ENCODE measurements around the gene RESP18. TPM values are rescaled to one million over a fixed set of nuclear protein-coding genes. Genes with fewer than 3 reads are reported as not detected.
A peak's percentile ranks its signal among the peaks of the same experiment; 100 is the strongest.
"Not testable (repeated sequence)": the region's sequence is repeated elsewhere in the genome, so short reads cannot be mapped to it uniquely, and the experiment has no call there.

Gene RESP18
- total RNA-seq, 1 experiment from 2014 or later: not detected

DNA sequence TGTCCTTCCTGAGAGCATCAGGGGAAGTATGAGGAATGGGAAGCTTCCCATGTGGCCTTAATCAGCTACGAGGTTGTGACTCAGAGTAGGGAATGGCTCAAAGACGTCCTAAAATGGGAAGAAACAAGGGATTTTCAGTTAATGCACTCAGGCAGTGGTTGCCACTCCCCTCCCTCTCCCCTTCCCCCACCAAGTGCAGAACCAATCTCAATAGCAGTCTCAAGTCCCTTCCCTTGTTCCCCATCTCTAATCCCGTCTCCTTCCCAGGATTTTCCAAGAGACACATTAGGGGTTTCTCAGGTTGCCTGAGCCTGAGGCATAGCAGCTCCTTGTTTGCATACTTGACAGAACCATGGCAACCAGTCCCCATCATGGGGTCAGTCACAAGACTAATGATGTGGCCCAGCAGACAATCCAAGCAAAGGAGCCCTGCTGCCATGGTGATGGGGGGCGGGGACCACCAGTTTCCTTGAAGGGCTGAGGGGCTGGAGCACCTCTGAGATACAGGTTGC is 18.2 kb upstream of the RESP18 start:
- H3K9me3 ChIP-seq (replicated peaks): no peaks in the 10 kb centered on the region
- no peak overlapping the region for H3K4me3 ChIP-seq
- H3K27ac ChIP-seq: no peak overlapping the region
- H3K4me1 ChIP-seq (replicated peaks): no peaks in the 10 kb centered on the region
- H3K36me3 ChIP-seq: no peaks in the 10 kb centered on the region
- DNase-seq (ENCODE audit: low read depth in 1 of 2, low spot score in 2 of 2): no peak
- H3K27me3 ChIP-seq (replicated peaks): peaks cover 8% of the 10 kb centered on the region; the same call in 1 of the 2 replicates

DNA sequence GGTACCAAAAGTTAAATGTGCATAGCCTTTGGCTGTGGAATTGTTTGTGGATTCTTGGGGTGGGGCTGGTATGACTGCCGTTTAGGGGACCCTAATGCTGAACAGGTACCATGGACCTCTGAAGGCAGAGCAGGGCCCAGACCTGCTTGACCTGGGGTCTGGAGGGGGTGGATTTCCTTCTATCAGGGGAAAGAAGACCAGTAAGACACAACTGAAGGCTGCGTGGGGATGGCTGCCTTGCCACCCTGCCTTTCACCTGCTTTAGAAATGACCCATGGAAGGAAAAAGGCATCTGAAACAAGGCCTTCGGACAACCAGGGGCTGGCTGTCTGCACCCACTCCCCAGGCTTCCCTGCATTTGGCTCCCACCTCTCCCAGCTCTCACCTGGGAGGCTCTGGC is 17.7 kb upstream of the RESP18 start:
- Histone ChIP-seq H3K9me3 (replicated peaks) (no peaks in the 10 kb centered on the region), H3K27ac (no peak overlapping the region), H3K36me3 (no peaks in the 10 kb centered on the region), H3K4me3 (no peak overlapping the region), H3K27me3 (replicated peaks) (peaks cover 7% of the 10 kb centered on the region; the same call in 1 of the 2 replicates), H3K4me1 (replicated peaks) (no peaks in the 10 kb centered on the region)
- no peak for DNase-seq (ENCODE audit: low read depth in 1 of 2, low spot score in 2 of 2)

DNA sequence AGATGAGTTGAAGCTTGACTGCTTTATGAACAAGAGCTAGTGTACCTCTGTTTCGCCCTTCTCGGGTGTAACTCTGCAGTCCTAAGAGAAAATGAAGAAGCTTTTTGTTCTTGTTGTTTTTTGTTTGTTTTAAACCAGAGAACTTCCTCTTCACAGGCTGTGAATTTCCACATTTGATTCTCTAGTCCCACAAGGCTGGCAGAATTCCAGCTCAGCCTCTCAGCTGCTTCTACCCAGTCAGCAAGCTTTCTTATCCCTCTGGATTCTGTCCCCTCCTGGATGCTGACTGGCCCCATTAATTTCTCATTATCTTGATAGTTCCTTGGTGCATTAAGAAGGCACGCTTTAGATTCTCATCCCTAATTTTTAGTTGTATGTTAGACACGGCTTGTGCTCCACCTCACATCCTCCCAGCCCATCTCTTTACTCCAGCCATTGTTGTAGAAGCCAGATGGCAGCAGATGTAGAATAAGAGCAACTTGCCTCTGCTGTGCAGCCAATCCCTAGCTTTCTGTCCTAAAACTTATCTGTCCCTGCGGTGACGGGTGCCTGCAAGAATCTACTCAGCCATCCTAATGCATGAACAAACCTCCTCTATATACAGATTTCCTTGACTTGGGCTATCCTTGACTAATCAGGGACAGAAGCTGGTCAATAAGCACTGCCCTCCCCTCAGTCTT is 12.3 kb upstream of the RESP18 start:
- no peaks in the 10 kb centered on the region for H3K36me3 ChIP-seq
- no peak overlapping the region for H3K27ac ChIP-seq
- no peak for DNase-seq (ENCODE audit: low read depth in 1 of 2, low spot score in 2 of 2)
- no peak overlapping the region for H3K4me3 ChIP-seq
- H3K27me3 ChIP-seq (replicated peaks): peaks cover 13% of the 10 kb centered on the region
- no peaks in the 10 kb centered on the region for H3K4me1 ChIP-seq (replicated peaks)
- no peaks in the 10 kb centered on the region for H3K9me3 ChIP-seq (replicated peaks)

DNA sequence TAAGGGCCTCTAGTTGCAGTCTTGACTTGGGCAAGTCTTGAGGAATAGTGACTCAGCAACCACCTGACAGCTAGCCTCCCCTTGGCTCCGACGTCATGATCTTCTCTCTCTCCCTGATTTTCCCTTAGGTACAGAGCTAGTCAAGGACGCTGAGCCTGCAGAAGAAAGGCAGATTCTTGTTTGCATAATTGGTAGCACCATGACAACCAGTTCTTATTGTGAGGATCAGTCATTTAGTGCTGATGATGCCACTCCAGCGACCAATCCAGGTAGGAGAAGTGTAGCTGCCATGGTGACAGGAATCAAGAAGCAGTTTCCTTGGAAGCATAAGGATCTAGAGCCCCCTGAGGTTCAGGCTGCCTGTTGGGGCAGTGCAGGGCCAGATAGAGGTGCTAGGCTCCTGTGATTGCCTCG is 2.8 kb upstream of the RESP18 start:
- H3K4me3 ChIP-seq: no peak overlapping the region
- H3K36me3 ChIP-seq: no peaks in the 10 kb centered on the region
- no peak for DNase-seq (ENCODE audit: low read depth in 1 of 2, low spot score in 2 of 2)
- H3K4me1 ChIP-seq (replicated peaks): no peaks in the 10 kb centered on the region
- H3K27ac ChIP-seq: no peak overlapping the region
- peaks cover 22% of the 10 kb centered on the region; the same call in 1 of the 2 replicates for H3K27me3 ChIP-seq (replicated peaks)
- H3K9me3 ChIP-seq (replicated peaks): no peaks in the 10 kb centered on the region

DNA sequence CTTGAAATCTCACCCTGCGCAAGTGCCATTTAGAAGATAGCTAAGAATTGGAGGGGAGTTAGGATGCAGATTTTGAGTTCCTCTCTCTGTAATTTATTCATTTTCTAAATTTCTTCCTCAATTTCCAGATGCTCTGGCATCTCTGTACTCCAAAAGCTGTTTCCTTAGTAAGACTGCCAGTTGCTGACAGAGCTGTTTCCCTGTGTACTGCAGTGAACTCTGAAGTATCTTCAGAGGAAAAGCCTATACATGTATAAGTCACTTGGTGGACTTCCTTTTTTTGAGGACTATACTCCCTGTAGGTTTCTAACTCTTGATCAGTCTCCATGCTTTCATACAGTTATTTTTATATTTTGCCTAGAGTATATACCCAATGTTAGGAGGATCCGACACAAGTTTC is 1.5 kb upstream of the RESP18 start:
- H3K27ac ChIP-seq: no peak overlapping the region
- peaks cover 26% of the 10 kb centered on the region for H3K27me3 ChIP-seq (replicated peaks)
- DNase-seq (ENCODE audit: low read depth in 1 of 2, low spot score in 2 of 2): no peak
- no peaks in the 10 kb centered on the region for H3K4me1 ChIP-seq (replicated peaks)
- H3K9me3 ChIP-seq (replicated peaks): no peaks in the 10 kb centered on the region
- H3K4me3 ChIP-seq: no peak overlapping the region
- H3K36me3 ChIP-seq: no peaks in the 10 kb centered on the region

DNA sequence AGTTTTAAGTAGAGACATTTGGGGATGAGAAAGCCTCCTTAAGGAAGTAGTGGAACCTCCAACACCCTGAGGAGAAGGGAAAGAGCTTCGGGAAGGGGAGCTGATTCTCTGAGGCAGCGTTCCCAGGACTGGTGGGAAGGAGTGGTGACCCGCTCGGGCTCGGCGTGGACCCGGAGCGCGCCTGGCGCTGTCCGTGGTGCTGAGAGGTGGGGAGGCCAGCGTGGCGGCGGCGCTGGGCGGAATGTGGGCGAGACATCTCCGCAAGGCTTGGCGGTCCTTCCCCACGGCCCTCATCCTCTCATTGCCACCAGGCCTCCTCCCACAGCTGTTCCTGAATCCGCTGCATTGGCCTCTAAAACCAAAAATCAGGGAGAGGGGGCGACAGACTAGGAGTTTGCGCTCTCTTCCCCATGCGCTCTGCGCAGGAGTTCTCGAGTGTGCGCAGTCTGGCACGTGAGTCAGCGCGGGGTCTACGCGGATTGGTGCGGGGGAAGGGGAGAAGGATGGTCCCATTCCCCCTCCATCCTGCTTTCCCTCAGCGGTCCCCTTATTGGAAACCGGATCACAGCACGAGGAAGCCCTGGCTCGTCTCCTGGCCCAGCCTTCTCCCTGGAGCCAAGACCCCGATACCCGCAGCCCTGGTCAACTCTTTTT is 857 bp downstream of the RESP18 start:
- Histone ChIP-seq H3K27ac (no peak overlapping the region), H3K4me1 (replicated peaks) (no peaks in the 10 kb centered on the region), H3K36me3 (no peaks in the 10 kb centered on the region), H3K9me3 (replicated peaks) (no peaks in the 10 kb centered on the region), H3K27me3 (replicated peaks) (peaks cover 26% of the 10 kb centered on the region), H3K4me3 (no peak overlapping the region)
- no peak for DNase-seq (ENCODE audit: low read depth in 1 of 2, low spot score in 2 of 2)

DNA sequence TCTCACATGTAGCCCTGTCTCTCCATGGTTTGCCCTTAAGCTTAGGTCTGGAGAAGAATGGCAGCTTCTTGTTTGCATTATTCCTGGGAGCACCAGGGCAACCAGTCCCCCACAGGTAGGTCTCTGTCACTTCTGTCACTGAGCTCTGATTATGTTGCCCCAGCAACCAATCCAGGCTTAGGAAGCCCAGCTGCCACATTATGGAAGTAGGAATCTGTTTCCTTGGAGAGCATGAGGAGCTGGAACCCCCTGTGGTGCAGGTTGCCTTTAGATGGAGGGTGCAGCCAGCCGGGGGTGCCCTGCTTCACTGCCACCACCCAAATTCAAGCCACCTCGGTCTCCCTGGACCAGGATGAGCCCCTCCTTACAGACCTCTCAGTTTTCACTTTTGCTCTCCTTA is 4.8 kb downstream of the RESP18 start:
- Histone ChIP-seq H3K36me3 (no peaks in the 10 kb centered on the region), H3K4me3 (no peak overlapping the region), H3K27ac (no peak overlapping the region), H3K27me3 (replicated peaks) (peaks cover 12% of the 10 kb centered on the region; the same call in 1 of the 2 replicates), H3K9me3 (replicated peaks) (no peaks in the 10 kb centered on the region), H3K4me1 (replicated peaks) (no peaks in the 10 kb centered on the region)
- no peak for DNase-seq (ENCODE audit: low read depth in 1 of 2, low spot score in 2 of 2)

DNA sequence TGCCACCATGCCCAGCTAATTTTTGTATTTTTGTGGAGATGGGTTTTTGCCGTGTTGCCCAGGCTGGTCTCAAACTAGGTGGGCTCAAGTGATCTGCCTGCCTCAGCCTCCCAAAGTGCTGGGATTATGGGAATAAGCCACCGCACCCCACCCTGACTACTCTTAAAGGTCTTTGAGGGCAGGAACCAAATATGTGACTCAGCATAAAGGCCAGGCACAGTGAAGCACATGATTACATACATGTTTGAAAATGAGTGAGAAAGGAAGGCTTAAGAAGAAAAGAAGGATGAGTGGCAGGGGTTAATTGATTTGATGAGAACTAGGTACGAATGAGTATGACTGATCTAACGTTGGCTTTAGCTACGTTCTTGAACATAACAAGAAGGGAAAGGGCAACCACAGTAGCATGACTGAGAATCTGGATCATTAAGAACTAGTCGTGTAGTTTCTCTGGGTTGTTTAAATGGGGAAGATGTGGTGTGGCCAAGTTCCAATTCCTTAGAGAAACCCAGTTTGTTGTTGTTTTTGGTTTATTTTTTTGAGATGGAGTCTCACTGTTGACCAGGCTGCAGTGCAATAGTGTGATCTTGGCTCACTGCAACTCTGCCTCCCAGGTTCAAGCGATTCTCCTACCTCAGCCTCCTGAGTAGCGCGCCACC is 6.8 kb downstream of the RESP18 start:
- Histone ChIP-seq H3K36me3 (no peaks in the 10 kb centered on the region), H3K27me3 (replicated peaks) (peaks cover 16% of the 10 kb centered on the region; the same call in 1 of the 2 replicates), H3K4me1 (replicated peaks) (no peaks in the 10 kb centered on the region), H3K4me3 (no peak overlapping the region), H3K9me3 (replicated peaks) (no peaks in the 10 kb centered on the region), H3K27ac (no peak overlapping the region)
- DNase-seq (ENCODE audit: low read depth in 1 of 2, low spot score in 2 of 2): no peak

DNA sequence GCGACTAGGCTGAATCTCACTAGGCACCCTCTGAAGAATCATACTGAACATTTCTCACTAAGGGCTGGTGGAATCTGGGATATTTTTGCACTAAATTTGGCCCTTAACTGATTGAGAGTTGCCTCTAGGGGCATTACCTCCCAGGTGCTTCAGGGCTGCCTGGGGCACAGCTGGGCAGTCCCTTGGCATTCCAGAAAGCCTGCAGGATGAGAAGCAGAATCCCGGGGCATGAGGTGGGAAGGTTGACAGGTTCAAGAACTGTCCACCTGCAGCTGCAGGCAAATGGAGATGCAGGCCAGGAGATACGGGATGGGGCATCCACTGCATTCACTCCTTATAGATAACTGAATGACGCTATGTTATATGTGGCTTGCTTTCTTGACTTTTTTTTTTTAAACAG is 7.4 kb downstream of the RESP18 start:
- Histone ChIP-seq H3K9me3 (replicated peaks) (no peaks in the 10 kb centered on the region), H3K4me3 (no peak overlapping the region), H3K27ac (no peak overlapping the region), H3K36me3 (no peaks in the 10 kb centered on the region), H3K27me3 (replicated peaks) (peaks cover 16% of the 10 kb centered on the region; the same call in 1 of the 2 replicates), H3K4me1 (replicated peaks) (no peaks in the 10 kb centered on the region)
- no peak for DNase-seq (ENCODE audit: low read depth in 1 of 2, low spot score in 2 of 2)

DNA sequence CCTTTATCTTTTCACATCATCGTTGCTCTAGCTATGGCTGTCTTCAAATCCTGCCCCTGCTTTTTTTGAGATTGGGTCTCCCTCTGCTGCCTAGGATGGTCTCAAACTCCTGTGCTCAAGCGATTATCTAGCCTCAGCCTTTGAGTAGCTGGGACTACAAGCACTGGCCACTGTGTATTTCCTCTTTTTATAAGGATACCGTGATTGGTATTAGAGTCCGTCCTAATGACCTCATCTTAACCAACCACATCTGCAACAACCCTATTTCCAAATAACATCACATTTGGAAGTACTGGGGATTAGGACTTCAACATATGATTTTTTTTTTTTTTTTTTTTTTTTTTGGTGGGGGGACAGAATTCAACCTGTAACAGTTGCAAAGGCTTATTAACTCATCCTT is 9.1 kb downstream of the RESP18 start:
- Histone ChIP-seq H3K4me3 (no peak overlapping the region), H3K9me3 (replicated peaks) (no peaks in the 10 kb centered on the region), H3K27me3 (replicated peaks) (peaks cover 15% of the 10 kb centered on the region; the same call in 1 of the 2 replicates), H3K27ac (no peak overlapping the region), H3K4me1 (replicated peaks) (no peaks in the 10 kb centered on the region), H3K36me3 (no peaks in the 10 kb centered on the region)
- no peak for DNase-seq (ENCODE audit: low read depth in 1 of 2, low spot score in 2 of 2)

DNA sequence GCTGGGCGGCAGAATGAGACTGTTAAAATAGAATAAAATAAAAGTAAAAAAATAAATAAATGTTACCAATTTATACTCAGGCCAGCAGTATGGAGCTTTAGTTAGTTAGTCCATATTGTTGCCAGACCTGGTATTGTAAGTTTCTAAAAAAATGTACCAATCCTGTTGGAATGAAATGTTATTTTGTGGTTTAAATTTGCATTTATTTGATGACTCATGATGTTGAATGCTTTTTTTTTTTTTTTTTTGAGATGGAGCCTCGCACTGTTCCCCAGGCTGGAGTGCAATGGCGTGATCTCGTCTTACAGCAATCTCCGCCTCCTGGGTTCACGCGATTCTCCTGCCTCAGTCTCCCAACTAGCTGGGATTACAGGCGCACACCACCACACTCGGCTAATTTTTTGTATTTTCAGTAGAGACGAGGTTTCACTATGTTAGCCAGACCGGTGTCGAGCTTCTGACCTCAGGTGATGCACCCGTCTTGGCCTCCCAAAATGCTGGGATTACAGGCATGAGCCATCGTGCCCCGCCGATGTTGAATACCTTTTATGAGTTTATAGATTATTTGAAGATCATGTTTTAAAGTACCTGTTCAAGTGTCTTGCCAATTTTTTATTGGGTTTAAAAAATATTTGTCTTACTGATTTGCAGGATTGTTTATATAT is 17.6 kb downstream of the RESP18 start:
- Histone ChIP-seq H3K4me1 (replicated peaks) (no peaks in the 10 kb centered on the region), H3K36me3 (no peaks in the 10 kb centered on the region), H3K4me3 (no peak overlapping the region), H3K27ac (no peak overlapping the region), H3K27me3 (replicated peaks) (peaks cover 18% of the 10 kb centered on the region; the same call in 1 of the 2 replicates), H3K9me3 (replicated peaks) (no peaks in the 10 kb centered on the region)
- no peak for DNase-seq (ENCODE audit: low read depth in 1 of 2, low spot score in 2 of 2)

DNA sequence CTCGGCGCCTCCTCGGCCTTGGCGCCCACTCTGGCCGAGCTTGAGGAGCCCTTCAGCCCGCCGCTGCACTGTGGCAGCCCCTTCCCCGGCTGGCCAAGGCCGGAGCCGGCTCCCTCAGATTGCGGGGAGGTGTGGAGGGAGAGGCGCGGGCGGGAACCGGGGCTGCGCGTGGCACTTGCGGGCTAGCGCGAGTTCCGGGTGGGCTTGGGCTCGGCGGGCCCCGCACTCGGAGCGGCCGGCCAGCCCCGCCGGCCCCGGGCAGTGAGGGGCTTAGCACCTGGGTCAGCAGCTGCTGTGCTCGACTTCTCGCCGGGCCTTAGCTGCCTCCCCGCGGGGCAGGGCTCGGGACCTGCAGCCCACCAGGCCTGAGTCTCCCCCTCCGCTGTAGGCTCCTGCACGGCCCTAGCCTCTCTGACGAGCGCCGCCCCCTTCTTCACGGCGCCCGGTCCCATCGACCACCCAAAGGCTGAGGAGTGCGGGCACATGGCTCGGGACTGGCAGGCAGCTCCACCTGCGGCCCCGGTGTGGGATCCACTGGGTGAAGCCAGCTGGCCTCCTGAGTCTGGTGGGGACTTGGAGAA is 19.8 kb downstream of the RESP18 start:
- Histone ChIP-seq H3K4me1 (replicated peaks) (peaks cover 12% of the 10 kb centered on the region), H3K27me3 (replicated peaks) (peaks cover 22% of the 10 kb centered on the region)
- not testable (repeated sequence) for DNase-seq (ENCODE audit: low read depth in 1 of 2, low spot score in 2 of 2); H3K4me3 ChIP-seq; H3K27ac ChIP-seq; H3K9me3 ChIP-seq (replicated peaks); H3K36me3 ChIP-seq

DNA sequence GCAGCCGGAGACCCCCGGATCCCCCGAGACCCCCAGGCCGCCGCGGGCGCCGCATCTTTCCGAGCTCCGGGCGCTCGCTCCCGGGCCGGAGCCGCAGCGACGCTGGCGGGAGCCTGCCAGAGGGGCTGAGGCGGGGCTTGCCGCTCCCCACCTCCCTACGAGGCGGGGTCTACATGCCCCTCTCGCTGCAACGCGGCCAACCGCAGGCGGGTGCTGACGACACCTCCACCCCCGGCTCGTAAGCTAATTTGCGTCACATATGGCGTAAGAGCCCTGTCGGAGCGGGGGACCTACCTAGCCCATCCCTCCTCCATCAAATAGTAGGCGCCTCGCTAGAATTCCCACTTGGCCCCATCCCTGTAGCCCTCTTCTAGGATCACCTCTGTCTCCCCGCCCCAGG is 23.3 kb downstream of the RESP18 start, which contains the start of gene PTPRN:
Gene PTPRN (minus strand): TSS at position 124 of the 400 bp plus-strand sequence. CDS start 69 bp downstream, at position 55.
- H3K9me3 ChIP-seq (replicated peaks): no peaks in the 10 kb centered on the region
- DNase-seq (ENCODE audit: low read depth in 1 of 2, low spot score in 2 of 2): no peak
- H3K4me3 ChIP-seq: peak within 1 kb of the TSS; percentile 11; the same call in 1 of the 2 replicates
- peaks cover 24% of the 10 kb centered on the region for H3K27me3 ChIP-seq (replicated peaks)
- no peak within 1 kb of the TSS for H3K27ac ChIP-seq
- no peaks in the 10 kb centered on the region for H3K36me3 ChIP-seq
- H3K4me1 ChIP-seq (replicated peaks): peaks cover 12% of the 10 kb centered on the region
